Neural progenitor cell (in vitro differentiated cells): ENCODE results near the gene RPS6KA3.
"Not testable (repeated sequence)": the region's sequence is repeated elsewhere in the genome, so short reads cannot be mapped to it uniquely, and the experiment has no call there.

Experiments
- CTCF ChIP-seq: fragments of 200-600 bp; sonication (generic); IDR thresholded peaks from 2 replicates; pipeline ENCODE4 v1.5.1; 2017; ENCODE audit warnings: antibody characterized with exemption, mild to moderate bottlenecking
- EZH2 ChIP-seq: fragments of 200-600 bp; sonication (generic); IDR thresholded peaks from 2 replicates; pipeline ENCODE4 v1.6.1; 2017; ENCODE audit warnings: antibody characterized with exemption, mild to moderate bottlenecking, moderate library complexity

DNA sequence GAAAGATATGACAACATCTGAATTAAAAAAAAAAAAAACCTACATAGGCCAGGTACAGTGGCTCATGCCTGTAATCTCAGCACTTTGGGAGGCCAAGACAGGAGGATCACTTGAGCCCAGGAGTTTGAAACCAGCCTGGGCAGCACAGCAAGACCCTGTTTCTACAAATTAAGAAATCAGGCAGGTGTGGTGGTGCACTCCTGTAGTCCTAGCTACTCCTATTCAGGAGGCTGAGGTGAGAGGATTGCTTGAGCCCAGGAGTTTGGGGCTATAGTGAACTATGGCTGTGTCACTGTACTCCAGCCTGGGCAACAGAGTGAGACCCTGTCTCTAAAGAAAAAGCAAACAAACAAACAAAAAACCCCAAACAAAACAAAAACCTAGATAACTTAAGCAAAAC lies 104.2 kb downstream of the RPS6KA3 start:
- not testable (repeated sequence) for TF ChIP-seq EZH2, CTCF
